GM19240 (cell line): ENCODE measurements around the gene FOXO6.

Experiments used
- DNase-seq: peaks from one replicate; pipeline ENCODE4 v3.0.0; 2011; ENCODE audit warnings: low spot score; ENCODE audit not compliant: insufficient read length

FOXO6 gene

DNA sequence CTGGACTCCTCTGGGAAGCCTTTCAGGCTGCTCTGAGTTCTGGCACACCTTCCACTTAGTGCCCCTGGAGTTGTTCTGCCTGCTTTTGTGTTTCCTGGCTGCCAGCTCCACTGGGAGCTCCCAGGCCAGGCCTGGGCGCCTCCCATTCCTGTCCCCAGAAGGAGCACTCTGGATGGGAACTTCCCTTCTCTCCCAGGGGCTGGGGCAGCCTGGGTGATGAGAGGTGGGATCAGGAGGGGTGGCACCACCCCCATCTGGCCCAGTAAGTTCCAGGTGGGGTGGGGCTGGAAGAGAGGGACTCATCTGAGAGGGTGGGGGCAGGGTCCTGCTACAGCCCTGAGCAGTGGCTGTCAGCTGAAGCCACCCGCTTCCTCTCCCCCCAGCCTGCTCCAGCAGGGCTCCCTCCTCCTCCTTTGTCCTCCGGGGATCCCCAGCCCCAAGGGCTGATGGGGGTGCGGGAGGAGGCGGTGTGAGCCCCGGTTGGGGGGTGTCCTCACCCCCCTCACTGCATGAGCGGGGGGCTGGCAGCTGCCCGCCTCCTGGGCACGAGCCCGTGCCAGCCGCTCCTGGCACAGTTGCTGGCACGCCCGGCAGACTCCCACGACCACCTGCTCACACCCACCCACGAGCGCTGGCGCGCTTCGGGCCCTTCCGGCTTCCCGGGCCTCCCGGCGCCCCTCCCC lies 4.7 kb downstream of the FOXO6 start:
- DNase-seq = no peak

DNA sequence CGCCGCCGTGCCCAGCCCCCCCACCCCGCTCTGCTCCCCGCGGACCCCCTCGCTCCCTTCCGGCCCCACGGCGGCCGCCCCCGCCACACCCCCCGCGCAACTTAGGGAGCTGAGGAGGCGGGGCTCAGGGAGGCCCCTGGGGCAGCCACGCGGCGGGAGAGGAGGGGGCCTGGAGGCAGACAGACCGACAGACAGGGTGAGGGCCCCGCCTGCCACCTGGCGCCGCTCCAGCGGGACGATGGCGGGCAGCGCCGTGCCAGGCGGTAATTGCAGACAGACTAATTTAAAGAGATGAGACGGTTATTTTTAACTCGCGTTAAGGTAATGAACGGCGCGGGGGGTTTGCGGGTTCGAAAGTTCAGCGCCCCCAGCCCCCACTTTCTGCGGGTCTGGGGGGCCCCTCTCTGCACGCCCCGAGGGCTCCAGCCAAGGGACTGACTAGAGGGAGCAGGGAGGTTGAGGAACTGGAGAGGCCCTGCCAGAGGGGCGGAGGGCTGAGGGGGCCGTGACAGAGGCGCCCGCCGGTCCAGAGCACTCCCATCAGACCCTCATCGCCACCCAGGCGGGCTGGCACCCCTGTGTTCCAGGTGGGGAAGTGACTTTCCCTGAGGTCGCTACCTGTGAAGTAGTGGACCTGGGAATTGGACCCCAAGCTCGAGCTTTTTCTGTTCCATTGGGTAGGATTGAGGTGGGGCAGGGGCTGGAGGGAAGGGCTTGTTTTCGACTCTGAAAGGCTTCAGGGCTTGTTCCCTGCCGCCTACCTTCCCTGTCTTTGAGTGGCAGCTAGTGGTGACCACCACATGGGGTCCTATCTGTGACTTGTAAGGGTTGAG lies 5.4 kb downstream of the FOXO6 start:
- DNase-seq = no peak

DNA sequence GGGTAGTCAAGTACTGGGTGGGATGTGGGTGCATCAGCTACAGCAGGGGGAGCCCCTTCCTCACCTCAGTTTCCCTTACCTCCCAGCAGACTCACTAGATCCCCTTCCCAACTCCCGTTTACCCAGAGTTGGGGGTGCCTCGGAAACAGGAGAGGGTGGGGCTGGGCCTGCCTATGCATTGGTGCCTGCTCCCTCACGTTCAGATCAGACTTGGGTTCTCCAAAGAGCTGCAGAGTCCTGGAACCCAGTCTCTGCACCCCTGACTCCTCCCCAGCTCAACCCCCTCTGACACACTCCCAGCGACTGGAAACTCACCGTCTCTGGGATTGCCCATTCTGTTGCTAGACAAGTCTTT lies 6.0 kb downstream of the FOXO6 start:
- no peak for DNase-seq

DNA sequence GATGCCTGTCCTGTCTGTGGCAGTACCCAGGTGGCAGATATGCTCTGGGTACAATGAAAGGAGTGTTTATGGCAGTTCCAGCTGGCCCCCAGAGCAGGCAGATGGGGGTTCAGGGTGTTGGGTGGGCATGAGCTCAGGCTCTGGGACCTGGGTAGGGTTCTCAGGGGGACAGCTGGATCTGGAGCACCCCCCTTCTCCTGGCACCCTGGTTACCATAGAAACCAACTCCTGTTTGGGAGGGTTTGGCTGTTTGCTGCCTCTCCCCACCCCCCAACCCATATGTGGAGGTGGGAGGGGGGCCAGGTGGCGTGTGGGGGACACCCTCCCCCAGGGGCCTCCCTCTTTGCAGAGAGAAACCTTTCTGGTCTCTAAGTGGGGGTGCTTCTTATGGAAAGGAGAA lies 7.1 kb downstream of the FOXO6 start:
- no peak for DNase-seq

DNA sequence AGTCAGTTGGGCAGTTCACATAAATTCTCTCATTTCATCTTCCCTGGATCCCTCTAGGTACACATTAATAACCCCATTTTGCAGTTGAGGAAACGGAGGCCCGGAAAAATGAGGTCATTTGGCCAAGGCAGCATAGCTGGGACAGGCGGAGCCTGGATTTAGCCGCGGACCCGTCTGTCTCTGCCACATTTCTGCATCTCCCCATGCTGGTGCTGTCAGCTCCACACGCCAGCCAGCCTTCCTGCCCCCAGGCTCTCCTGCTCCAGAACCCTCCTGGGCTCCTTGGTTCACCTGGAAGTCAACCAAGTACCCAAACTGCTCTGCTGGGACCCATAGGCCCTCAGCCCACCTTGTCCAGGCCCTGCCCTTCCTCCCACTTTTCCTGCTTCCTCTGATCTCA lies 7.6 kb downstream of the FOXO6 start:
- DNase-seq = no peak

DNA sequence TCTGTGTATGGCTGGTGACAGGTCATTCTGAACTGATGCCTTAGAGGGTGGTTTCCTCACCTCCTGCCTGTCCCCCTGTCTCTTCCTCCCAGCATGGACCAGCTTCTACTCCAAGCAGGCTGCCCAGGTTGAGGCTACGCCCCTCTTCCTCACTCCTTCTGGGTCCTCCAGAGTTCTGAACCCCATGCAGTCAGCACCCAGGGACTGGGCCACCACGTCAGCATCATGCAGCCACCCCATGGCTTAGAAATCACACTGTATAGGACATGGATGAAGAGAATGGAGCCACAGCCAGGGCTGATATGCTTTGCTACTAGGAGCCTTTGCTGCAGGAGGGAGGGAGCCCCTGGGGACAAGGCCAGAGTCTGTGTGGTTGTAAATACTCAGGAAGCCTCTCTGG lies 8.3 kb downstream of the FOXO6 start:
- no peak for DNase-seq

DNA sequence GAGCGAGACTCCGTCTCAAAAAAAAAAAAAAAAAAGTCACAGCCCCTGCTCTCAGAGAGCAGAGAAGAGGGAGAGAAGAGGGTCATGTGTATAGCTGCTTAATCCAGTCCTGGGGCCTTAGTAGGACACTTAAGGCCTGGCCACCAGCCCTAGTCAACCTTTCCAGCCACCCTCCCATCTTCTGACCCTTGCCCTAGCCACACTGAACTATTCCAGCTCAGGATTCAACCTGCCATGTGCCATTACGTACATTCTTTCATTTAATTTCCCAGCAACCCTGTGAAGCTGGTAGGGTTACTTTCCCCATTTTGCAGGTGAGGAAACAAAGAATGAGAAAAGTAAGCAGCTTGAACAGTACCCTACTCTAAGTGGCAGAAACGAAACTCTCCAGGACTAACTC lies 9.0 kb downstream of the FOXO6 start:
- no peak for DNase-seq

DNA sequence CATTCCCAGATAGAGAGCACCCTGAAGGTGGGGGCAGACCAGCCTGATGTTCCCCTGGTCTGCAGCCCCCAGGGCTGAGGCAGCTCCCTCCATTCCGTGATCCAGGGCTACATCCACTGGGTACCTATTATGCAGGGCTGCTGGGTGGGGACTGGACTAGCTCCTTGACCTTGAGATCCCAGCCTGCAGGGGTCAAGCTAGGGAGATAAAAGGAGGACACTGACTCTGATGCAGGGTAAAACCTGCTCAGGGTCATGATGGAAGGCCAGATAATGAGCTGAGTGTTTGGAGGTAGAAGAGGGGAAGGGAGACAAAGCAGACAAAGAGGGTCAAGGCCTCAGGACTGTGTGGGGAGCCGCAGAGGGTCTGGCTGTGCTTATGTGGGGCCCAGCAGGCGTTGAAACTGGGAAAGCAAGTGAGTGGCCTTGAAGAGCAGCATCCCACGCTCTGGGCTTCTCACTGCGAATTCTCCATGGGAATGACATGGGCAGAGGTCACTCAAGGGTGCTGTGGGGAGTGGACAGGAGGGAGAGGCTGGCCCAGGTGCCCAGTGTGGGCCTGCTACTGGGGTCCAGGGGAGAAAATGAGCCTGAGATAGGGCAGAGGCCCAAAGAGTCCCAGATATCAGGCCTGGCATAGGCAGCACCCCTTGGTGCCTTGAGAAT lies 9.7 kb downstream of the FOXO6 start:
- DNase-seq = no peak

DNA sequence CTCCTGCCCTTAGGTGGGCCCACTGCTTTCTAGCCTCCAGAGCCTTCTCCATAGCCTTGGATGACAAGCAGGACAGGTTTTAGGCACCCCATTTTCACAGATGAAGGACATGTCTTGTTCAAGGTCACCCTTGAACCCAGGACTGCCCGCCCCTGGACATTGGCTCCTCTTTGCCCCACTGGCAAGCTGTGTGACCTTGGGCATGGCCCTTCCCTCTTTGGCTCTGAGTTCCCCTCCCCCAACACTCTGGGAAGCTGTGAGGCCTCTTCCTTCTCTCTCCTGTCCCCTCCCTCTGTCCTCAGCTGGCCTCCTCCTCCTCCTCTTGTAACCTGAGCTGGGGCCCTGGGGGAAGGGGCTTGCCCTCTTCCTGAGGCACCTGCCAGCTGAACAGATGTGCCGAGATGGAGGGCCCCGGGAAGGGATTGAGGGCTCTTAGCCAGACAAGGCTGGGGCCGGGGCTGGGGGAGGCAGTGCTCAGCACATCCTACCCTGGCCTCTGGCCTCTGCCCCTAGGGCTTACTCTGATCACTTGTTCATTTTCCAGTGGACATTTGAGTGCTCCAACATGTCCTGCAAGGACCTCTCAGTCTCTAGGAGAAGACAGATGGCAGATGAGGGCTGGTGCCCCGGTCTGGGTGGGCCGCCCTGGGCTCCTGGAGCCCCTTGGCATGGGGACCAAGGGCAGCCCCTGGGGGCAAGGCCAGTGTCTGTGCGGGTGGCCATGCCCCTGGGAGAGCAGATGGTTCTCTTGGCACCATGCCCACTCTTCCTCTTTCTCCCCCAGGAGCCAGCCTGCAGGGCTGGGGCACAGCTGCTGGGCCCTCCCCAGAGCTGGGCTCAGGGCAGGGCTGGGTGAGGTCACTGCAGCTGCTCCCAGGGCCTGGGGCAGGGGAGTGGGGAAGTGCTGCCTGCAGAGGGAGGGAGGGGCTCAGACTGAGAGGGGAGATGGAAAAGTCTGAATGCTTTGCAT lies 10.7 kb downstream of the FOXO6 start:
- no peak for DNase-seq

DNA sequence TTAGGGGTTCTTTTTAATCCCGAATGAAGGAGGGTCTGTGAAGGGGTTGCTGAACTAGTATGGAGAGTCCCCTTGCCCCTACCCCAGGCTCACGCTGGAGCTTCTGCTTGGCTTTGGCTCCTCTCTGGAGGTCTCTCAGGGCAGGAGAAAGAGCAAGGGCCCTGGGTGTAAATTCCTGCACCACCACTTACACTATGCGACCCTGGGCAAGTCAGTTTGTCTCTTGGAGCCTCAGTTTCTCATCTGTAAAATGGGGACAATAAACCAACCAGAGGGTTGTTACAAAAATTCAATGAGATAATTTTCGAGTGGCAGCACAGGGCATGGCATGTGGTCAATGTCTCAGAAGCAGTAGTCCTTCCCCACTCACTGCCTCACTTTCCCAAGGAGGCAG lies 11.4 kb downstream of the FOXO6 start:
- no peak for DNase-seq

DNA sequence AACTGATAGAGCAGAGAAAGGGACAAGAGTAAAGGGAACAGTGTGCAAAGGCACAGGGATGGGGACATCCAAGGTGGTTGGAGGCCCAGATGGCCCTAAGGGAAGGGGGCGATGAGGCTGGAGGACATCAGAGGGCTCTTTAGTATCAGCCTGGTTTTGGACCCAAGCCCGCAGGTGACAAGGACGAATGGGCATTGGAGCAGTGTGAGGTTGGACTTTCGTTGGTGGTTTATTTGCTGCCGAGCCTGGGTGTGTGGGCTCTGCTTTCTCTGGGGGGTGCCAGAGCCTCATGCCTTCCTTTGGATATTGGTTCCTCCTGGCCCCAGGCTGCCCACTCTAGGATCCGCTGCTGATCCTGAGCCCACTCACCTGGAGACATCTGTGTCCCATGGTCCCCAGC lies 12.1 kb downstream of the FOXO6 start:
- no peak for DNase-seq

DNA sequence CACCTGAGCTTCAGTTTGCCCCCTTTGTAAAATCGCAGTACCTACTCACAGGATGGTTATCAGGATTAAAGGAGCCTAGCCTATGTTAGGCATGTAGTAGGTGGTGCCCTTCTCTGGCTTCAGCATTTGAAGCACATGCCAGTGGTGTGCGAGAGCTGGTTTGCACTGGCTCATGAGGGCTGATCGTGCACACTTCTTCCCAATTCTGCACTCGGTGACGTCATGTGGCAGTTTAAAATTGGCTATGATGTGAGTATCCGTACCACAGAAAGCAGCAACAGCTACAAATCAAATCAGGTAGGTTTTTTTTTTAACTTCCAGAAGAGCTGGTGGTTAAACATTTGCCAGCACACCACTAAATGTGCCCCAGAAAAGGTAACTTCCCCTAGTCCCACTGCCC lies 13.5 kb downstream of the FOXO6 start:
- no peak for DNase-seq

DNA sequence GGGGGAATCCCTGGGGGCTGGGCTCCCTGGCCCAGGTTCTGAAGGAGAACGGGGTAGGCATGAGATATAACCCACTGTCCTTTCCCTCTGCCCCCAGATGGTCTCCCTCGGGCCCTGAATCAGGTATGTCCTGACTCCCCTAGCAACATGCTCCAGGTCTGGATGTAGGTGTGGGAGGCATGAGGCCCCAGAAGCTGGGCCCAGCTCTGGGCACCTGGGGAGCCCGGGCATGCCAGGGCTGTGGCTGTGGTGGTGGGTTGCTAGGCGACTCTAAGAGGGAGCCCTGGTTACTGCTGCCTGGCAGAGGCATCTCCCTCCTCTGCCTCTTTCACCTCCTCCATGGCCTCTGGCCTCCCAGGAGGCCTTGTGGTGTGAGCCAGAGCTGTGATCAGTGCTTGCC lies 16.2 kb downstream of the FOXO6 start:
- no peak for DNase-seq

DNA sequence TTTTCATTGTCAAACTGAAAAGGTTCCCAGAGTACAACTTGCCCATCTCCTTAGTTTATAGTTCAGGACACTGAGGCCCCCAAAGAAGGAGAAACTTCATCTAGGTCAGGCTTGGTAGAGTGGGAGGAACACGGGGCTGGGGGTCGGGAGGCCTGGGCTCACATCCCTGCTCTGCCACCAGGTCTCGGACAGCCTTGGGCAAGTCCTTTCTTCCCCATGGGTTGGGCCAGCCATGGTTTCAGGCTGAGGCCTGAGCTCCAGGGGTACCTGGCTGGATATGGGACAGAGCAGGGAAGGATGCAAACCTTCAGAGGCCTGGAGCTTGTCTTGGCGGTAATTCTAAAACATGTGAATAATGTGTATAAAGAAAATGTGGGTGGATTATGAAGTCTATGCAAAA lies 17.0 kb downstream of the FOXO6 start:
- no peak for DNase-seq

DNA sequence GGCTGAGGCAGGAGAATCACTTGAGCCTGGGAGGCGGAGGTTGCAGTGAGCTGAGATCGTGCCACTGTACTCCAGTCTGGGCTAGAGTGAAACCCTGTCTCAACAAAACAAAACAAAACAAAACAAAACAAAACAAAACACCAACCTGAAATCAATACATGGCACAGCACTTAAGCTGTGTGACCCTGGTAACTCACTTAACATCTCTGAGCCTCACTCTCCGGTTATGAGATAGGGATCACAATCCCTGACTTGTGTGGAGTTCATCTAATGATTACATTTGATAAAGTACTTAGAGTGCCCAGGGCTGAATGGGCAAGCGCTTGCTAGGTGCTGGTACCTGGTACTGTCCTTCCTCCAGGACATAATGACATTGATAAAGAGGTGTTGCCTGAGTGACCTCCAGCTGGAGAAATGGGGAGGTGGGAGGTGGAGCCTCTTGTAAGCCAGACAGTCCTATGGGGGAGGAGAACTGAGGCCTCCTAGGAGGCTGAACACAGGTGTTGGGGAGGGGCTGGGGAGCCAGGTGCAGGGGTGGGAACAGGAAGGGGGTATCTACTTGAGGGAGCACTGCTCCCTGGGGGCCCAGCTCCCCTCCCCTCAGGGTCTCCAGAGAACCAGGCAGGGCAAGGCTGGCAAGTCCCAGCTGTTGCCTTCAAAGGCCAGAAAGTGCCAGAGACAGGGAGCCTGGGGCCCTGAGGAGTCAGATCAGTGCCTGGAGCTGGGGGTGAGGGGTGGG lies 17.9 kb downstream of the FOXO6 start:
- no peak for DNase-seq

DNA sequence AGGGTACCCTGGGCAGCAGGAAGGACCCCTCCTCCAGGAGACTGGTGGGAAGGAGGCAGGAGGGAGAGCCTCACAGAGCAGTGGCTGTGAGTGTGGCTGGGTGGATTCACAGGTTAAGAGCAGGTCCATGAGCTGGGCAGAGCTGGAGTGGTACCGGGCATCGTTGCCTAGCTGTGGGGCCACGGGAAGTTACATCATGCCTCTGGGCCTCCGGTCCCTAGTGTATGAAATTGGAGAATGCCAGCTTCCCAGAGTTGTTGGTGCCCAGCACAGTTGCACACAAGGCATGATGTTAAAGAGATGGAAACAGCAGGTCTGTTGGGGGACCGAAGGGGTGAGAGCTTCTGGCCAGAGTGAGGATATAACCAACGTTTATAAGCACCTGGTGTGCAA lies 18.5 kb downstream of the FOXO6 start:
- DNase-seq = no peak

DNA sequence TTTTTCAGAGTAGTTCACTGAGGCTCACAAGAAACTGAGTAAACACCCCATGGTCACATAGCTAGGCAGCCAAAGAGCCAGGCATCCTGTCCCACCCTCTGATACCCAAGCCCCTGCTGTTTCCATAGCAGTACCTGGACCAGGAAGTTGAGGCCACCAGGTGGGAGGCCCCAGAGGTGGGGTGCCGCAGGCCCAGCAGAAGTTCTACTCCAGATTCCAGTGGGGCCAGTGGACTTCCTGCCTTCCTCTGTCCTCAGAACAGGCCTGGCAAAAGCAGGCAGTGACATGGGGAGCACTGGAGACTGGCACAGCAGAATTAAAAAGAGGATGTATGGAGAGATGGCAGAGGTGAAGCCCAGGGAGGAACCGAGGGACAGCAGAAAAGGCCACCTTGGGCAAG lies 19.0 kb downstream of the FOXO6 start:
- no peak for DNase-seq

DNA sequence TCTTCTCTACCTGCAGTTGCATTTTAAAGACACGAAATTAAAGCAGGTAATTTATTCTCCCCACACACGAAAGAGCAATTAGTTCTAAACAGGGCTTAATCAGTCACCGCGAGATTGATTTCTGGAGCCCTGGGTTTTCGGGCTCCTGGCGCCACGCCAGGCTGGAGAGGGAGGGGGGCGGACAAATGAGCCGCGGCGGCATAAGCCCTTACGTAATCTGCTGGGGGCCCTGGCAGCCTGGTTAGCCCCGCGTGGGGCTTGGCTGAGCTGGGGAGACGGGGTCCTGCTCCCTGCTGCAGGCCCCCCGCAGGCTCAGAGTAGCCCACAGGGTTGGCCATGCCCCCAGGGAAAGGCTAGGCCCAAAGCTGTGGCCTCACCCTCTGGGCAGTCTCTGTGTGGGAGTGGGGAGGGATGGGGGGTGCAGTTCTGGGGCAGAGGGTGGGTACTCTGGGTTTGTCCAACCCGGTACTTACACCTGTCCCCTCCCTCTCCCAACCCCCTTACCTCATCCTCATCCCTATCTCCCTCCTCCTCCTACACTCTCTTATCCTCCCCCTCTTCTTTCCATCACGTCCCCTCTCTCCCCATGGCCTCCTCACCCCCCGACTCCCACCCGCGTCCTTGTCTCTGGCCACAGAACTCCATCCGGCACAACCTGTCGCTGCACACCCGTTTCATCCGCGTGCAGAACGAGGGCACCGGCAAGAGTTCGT lies 19.9 kb downstream of the FOXO6 start:
- DNase-seq = no peak

DNA sequence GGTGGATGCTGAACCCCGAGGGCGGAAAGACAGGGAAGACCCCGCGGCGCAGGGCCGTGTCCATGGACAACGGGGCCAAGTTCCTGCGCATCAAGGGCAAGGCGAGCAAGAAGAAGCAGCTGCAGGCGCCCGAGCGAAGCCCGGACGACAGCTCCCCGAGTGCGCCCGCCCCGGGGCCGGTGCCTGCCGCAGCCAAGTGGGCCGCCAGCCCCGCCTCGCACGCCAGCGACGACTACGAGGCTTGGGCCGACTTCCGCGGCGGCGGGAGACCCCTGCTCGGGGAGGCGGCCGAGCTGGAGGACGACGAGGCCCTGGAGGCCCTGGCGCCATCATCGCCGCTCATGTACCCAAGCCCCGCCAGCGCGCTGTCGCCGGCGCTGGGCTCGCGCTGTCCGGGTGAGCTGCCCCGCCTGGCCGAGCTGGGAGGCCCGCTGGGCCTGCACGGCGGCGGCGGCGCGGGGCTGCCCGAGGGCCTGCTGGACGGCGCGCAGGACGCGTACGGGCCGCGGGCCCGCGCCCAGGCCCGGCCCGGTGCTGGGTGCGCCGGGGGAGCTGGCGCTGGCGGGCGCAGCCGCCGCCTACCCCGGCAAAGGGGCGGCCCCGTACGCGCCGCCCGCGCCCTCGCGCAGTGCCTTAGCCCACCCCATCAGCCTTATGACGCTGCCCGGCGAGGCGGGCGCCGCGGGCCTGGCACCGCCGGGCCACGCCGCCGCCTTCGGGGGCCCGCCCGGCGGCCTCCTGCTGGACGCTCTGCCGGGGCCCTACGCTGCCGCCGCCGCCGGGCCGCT lies 20.7 kb downstream of the FOXO6 start:
- no peak for DNase-seq
